NB4 (cell line): ENCODE measurements around the gene LFNG.
"Not testable (repeated sequence)": the region's sequence is repeated elsewhere in the genome, so short reads cannot be mapped to it uniquely, and the experiment has no call there.

Source experiments
- DNase-seq: peaks from one replicate; pipeline ENCODE4 v3.0.0; 2010; ENCODE audit warnings: low read depth
- H3K4me3 ChIP-seq: one replicate; pipeline ENCODE4 v1.5.1; 2011; ENCODE audit warnings: mild to moderate bottlenecking, low read depth, low read length, moderate library complexity
- MYC ChIP-seq: IDR thresholded peaks from 2 replicates; pipeline ENCODE4 v1.6.1; 2011; ENCODE audit warnings: low read depth, low read length
- POLR2A ChIP-seq: IDR thresholded peaks from 2 replicates; pipeline ENCODE4 v1.6.1; 2011; ENCODE audit warnings: mild to moderate bottlenecking; ENCODE audit not compliant: insufficient read length; ENCODE audit errors: extremely low read depth
- TF ChIP-seq, protein P1 (sequence below): IDR thresholded peaks from one replicate; pipeline ENCODE4 v1.5.1; 2012; ENCODE audit warnings: low read depth, low read length
- TF ChIP-seq, protein P2 (sequence below): IDR thresholded peaks from 2 replicates; pipeline ENCODE4 v1.6.1; 2011; ENCODE audit warnings: low read depth, low read length

LFNG gene

DNA sequence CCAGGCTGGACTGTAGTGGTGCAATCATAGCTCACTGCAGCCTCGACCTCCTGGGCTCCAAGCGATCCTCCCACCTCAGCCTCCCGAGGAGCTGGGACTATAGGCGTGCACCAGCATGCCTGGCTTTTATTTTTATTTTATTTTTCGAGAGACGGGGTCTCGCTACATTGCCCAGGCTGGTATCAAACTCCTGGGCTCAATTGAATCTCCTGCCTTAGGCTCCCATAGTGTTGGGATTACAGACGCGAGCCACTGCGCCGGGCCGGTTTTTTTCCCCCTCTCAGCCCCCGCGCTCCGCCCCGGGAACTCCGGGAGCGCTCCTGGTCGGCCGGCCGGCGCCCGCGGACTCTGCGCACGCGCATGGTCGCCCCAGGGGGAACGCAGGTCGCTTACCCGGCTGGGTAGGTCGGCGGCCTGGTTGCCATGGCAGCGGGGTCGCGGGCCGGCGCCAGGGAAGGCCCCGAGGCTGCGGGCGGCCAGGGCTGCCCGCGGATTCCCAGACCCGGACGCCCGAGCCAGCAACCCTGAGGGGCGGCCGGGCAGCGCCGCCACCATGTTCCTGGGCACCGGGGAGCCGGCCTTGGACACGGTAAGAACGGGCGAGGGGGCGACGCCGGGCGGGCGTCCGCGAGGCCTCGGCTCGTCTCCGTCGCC is 39.2 kb downstream of the LFNG start, which contains the start of gene IQCE:
Gene IQCE, plus strand, starts transcription at position 351 of the 654 bp plus-strand sequence. Its CDS starts 203 bp downstream, at position 554.
- DNase-seq = peak; percentile 96
- TF ChIP-seq, protein P1, sequence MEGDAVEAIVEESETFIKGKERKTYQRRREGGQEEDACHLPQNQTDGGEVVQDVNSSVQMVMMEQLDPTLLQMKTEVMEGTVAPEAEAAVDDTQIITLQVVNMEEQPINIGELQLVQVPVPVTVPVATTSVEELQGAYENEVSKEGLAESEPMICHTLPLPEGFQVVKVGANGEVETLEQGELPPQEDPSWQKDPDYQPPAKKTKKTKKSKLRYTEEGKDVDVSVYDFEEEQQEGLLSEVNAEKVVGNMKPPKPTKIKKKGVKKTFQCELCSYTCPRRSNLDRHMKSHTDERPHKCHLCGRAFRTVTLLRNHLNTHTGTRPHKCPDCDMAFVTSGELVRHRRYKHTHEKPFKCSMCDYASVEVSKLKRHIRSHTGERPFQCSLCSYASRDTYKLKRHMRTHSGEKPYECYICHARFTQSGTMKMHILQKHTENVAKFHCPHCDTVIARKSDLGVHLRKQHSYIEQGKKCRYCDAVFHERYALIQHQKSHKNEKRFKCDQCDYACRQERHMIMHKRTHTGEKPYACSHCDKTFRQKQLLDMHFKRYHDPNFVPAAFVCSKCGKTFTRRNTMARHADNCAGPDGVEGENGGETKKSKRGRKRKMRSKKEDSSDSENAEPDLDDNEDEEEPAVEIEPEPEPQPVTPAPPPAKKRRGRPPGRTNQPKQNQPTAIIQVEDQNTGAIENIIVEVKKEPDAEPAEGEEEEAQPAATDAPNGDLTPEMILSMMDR = no peak
- TF ChIP-seq POLR2A = no peak
- TF ChIP-seq, protein P2, sequence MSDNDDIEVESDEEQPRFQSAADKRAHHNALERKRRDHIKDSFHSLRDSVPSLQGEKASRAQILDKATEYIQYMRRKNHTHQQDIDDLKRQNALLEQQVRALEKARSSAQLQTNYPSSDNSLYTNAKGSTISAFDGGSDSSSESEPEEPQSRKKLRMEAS = peak; percentile 3; the same call in 1 of the 2 replicates
- TF ChIP-seq MYC = peak; percentile 40; the same call in 1 of the 2 replicates
- H3K4me3 ChIP-seq = peak within 1 kb of the TSS; percentile 66

DNA sequence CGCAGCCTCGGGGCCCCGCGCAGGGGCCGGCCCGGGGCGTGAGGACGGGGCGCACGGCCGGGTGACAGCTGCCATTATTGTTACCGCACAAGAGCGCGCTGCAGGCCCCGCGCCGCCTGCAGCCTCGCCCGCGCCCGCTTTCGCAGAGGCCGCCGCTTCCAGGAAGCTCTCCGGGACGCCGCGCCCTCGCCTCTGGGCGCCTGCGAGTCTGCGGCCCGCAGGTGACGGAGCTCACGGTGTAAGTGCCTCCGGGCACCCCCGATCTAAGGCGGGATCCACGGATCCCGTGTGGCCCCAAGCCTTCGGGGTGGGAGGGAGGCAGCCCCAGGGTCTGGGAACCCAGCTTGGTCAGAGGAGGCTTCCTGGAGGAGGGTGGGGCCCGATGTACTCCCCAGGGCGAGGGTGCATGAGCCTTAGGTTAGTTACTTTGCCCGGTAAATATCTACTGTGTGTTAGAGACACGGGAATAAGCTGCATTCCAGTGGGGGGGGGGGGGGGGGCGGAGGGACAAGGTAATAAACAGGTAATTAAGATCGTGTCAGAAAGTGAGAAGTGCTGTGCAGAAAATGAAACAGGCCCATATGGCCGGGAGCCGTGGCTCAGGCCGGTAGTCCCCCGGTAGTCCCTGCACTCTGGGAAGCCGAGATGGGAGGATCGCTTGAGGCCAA is 39.8 kb downstream of the LFNG start:
- H3K4me3 ChIP-seq = peak overlapping the region; percentile 66
- DNase-seq = peak; percentile 65
- TF ChIP-seq, protein P2 = 0 out of 2 replicates have a peak, but pooled peaks have one; percentile 7
- no peak for TF ChIP-seq MYC

DNA sequence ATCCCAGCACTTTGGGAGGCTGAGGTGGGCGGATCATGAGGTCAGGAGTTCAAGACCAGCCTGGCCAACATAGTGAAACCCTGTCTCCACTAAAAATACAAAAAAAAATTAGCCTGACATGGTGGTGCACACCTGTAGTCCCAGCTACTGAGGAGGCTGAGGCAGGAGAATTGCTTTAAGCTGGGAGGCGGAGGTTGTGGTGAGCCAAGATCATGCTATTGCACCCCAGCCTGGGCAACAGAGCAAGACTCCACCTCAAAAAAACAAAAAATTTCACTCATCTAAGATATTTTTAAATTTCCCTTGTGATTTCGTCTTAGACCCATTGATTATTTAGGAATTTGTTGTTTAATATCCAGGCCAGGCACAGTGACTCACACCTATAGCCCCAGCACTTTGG is 44.4 kb downstream of the LFNG start:
- not testable (repeated sequence) for H3K4me3 ChIP-seq, DNase-seq

DNA sequence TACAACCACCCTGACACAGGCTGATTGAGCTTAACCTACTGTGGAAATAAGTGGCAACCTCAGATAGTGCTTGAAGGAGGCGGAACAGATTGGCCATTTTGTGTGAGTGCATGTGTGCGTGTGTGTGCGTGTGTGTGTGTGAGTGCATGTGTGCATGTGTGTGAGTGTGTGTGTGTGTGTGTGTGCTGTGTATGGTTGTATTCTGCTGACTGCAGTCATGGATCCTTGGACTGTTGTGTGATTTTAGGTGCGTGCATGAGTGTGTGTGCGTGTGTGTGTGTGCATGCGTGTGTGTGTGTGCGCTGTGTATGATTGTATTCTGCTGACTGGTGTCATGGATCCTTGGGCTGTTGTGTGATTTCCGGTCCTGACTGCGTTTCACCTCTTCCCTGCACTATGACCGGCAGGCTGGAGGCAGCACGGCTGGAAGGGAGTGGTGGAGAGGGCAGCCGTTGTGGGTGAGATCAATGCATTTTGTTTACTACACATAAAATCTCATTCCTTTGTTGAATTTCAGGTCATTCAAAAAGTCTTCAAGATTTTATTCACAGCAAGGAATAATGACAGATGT is 45.5 kb downstream of the LFNG start:
- TF ChIP-seq MYC (no peak), POLR2A (no peak)
- TF ChIP-seq, protein P2 = no peak
- TF ChIP-seq, protein P1 = no peak
- no peak overlapping the region for H3K4me3 ChIP-seq
- no peak for DNase-seq

DNA sequence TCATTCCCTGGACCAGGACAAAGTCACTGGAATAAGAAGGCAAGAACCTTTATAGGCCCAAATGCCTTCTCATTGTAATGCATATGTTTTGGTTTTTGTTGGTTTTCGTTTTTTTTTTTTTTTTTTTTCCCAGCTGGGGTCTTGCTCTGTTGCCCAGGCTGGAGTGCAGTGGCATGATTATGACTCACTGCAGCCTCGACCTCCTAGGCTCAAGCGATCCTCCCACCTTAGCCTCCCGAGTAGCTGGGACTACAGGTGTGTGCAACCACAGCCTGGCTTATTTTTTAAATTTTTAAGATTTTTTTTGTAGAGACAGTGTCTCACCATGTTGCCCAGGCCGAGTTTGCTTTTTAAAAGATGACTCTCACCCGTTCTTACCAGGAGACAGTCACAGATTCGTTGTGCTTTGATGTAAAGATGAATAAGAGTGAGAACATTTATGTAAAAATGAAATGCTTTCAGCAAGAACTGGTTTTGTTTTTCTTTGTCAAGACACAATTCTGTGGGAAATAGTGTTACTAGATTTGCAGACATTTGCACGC is 46.8 kb downstream of the LFNG start:
- DNase-seq = no peak
- no peak for TF ChIP-seq MYC
- TF ChIP-seq, protein P2 = no peak
- TF ChIP-seq, protein P1 = no peak
- TF ChIP-seq POLR2A = no peak
- no peak overlapping the region for H3K4me3 ChIP-seq

DNA sequence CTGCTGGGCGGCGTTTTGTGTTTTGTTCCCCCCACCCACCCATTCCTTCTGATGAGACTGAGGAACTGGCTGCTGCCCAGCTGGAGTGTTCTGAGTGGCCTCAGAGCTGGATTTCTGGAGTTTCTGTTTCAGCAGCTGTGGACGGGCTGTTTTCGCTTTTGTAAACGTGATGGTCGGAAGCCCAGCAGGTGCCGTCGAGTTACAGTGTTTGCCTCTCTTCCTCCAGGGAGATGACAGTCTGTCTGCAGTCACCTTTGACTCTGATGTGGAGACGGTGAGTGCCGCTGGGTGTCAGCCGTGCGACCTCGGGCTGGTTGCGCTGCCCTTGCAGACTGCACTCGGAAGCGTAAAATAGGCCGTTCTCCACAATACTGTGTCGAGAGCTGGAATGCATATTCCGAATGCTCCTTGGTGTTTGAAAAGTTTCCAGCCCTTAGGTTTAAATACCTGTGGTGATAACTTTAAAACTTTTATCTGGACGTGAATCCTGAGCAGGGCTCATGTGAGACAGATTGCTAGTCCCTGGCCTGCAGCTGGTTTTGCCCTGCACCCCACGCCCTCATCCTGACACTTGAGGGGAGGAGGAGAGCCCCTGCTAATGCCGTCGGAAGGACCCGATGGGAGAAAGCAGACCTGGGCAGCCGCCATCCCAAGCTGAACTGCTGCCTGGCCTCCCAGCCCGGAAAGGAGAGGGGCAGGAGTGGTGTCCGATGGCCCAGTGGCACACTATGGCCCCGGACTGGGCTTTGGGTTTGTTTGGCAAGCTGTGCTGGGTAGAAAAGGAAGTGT is 47.5 kb downstream of the LFNG start:
- H3K4me3 ChIP-seq = no peak overlapping the region
- no peak for TF ChIP-seq POLR2A
- TF ChIP-seq, protein P2 = no peak
- TF ChIP-seq, protein P1 = no peak
- TF ChIP-seq MYC = no peak
- no peak for DNase-seq
